ENCODE measurements around the gene NOL4L.
"Not testable (repeated sequence)": the region's sequence is repeated elsewhere in the genome, so short reads cannot be mapped to it uniquely, and the experiment has no call there.

The NOL4L gene

DNA sequence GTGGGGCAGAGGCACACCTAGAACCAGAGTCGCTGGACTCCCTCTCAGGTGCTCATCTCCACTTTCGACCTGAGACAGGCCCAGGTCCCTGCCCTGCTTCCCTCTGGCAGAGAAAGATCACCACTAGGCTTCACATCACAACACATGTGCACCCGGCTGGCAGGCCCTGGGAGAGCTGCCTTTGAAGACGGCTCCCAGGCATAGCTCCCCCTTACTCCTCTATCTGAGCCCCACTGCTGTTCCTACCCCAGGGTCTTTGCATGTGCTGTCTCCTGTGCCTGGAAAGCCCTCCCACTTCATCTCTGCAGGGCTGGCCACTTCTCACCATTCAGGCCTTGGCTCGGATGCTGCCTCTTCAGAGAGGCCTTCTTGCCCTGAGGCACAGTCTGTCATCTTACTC lies 89.2 kb downstream of the NOL4L start:
- Histone ChIP-seq H3K4me1 (ENCODE audit: control insufficient read depth, insufficient read depth, low read length, unreplicated experiment) (peaks cover 2% of the 10 kb centered on the region), H3K36me3 (ENCODE audit: insufficient read depth, low read length) (no peaks in the 10 kb centered on the region), H3K27me3 (ENCODE audit: insufficient read depth, low read length) (no peaks in the 10 kb centered on the region), H2AFZ (ENCODE audit: low read length, unreplicated experiment) (no peak overlapping the region), H3K79me2 (ENCODE audit: control insufficient read depth, insufficient read depth, low read length, unreplicated experiment) (no peaks in the 10 kb centered on the region), H3K4me3 (ENCODE audit: low read depth, low read length) (no peak overlapping the region), H3K27ac (ENCODE audit: low read depth, low read length) (no peak overlapping the region)

DNA sequence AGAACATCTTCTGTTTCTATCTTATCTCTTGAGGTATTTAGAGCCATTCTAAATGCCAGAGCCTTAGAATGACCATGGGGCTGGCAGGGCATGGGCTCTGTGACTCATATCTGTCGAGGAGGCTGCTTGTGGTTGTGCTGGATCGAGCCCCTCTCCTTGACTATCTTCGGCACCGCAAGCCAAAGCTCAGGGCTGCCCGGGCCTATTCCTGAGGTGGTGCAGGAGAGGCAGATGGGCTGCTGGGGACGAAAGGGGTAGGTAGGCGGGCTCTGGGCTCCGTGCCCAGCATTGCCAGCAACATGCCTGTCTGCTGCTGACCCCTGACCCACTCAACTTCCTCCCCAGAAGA lies 89.9 kb downstream of the NOL4L start:
- H3K27me3 ChIP-seq (ENCODE audit: insufficient read depth, low read length), result no peaks in the 10 kb centered on the region
- H3K4me3 ChIP-seq (ENCODE audit: low read depth, low read length), result no peak overlapping the region
- no peaks in the 10 kb centered on the region for H3K4me1 ChIP-seq (ENCODE audit: control insufficient read depth, insufficient read depth, low read length, unreplicated experiment)
- H2AFZ ChIP-seq (ENCODE audit: low read length, unreplicated experiment), result no peak overlapping the region
- H3K79me2 ChIP-seq (ENCODE audit: control insufficient read depth, insufficient read depth, low read length, unreplicated experiment), result no peaks in the 10 kb centered on the region
- no peak overlapping the region for H3K27ac ChIP-seq (ENCODE audit: low read depth, low read length)
- H3K36me3 ChIP-seq (ENCODE audit: insufficient read depth, low read length), result no peaks in the 10 kb centered on the region

DNA sequence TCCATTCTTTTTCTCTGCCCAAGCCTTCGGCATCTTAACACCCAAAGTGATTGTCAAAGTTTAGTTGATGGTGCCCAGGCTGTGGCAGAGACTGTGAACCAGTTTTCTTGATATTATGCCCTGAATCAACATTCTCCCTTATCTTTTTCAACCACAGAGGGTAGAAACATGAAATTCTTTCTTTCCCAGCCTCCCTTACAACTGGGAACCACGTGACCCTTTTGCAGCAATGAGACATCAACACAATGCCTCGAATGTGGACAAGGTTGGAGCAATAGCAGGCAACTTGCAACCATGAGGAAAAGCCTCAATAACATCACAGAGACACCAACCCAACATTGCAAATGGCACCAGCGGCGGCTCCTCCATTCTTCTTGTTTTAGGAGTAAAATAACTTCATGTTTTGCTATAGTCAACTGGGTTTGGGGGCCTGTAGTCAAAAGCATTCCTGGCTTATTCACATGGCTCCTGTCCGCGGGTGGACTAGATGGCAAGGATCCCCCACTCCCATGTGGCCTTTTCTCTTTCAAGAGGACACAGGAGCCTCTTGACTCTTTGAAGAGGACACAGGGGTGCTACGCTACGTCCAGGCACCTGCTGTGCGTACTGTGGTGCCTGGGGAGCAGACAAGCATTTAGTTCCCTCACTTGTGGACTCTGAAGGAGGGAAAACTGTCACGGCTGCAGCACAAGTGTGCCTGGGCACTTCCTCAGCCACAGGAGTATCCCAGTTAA lies 90.5 kb downstream of the NOL4L start:
- Histone ChIP-seq H3K4me1 (ENCODE audit: control insufficient read depth, insufficient read depth, low read length, unreplicated experiment) (no peaks in the 10 kb centered on the region), H3K27me3 (ENCODE audit: insufficient read depth, low read length) (no peaks in the 10 kb centered on the region), H3K27ac (ENCODE audit: low read depth, low read length) (no peak overlapping the region), H2AFZ (ENCODE audit: low read length, unreplicated experiment) (no peak overlapping the region), H3K4me3 (ENCODE audit: low read depth, low read length) (no peak overlapping the region), H3K36me3 (ENCODE audit: insufficient read depth, low read length) (no peaks in the 10 kb centered on the region), H3K79me2 (ENCODE audit: control insufficient read depth, insufficient read depth, low read length, unreplicated experiment) (no peaks in the 10 kb centered on the region)

DNA sequence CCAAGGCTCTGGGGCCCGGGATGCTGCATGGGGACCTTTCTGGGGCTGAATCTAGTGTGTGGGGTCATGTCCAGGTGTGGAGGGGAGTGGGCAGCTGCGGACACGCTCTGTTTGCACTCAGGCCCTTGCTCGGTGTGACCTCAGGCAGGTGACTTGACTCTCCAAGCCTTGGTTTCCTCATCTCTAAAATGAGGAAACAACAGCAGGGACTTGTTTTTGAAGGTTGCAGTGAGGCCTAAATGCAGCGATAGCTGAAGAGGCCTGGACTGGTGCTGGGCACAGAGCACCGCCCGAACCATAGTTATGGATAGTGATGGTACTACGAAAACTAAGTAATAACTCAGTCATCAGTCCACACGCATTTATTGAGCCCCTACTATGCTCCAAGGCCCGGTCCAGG lies 91.8 kb downstream of the NOL4L start:
- no peak overlapping the region for H3K27ac ChIP-seq (ENCODE audit: low read depth, low read length)
- no peaks in the 10 kb centered on the region for H3K4me1 ChIP-seq (ENCODE audit: control insufficient read depth, insufficient read depth, low read length, unreplicated experiment)

GRCh38 chr20:32491764-32492151 lies 93.4 kb downstream of the NOL4L start:
- not testable (repeated sequence) for H3K79me2 ChIP-seq (ENCODE audit: control insufficient read depth, insufficient read depth, low read length, unreplicated experiment); H2AFZ ChIP-seq (ENCODE audit: low read length, unreplicated experiment); H3K27ac ChIP-seq (ENCODE audit: low read depth, low read length); H3K36me3 ChIP-seq (ENCODE audit: insufficient read depth, low read length); H3K4me1 ChIP-seq (ENCODE audit: control insufficient read depth, insufficient read depth, low read length, unreplicated experiment); H3K4me3 ChIP-seq (ENCODE audit: low read depth, low read length); H3K27me3 ChIP-seq (ENCODE audit: insufficient read depth, low read length)

More for the DNA sequence above, 91.8 kb downstream of the NOL4L start:
- Histone ChIP-seq H3K4me3 (ENCODE audit: low read depth, low read length) (no peak overlapping the region), H3K79me2 (ENCODE audit: control insufficient read depth, insufficient read depth, low read length, unreplicated experiment) (no peaks in the 10 kb centered on the region), H3K36me3 (ENCODE audit: insufficient read depth, low read length) (no peaks in the 10 kb centered on the region), H2AFZ (ENCODE audit: low read length, unreplicated experiment) (no peak overlapping the region), H3K27me3 (ENCODE audit: insufficient read depth, low read length) (no peaks in the 10 kb centered on the region)

DNA sequence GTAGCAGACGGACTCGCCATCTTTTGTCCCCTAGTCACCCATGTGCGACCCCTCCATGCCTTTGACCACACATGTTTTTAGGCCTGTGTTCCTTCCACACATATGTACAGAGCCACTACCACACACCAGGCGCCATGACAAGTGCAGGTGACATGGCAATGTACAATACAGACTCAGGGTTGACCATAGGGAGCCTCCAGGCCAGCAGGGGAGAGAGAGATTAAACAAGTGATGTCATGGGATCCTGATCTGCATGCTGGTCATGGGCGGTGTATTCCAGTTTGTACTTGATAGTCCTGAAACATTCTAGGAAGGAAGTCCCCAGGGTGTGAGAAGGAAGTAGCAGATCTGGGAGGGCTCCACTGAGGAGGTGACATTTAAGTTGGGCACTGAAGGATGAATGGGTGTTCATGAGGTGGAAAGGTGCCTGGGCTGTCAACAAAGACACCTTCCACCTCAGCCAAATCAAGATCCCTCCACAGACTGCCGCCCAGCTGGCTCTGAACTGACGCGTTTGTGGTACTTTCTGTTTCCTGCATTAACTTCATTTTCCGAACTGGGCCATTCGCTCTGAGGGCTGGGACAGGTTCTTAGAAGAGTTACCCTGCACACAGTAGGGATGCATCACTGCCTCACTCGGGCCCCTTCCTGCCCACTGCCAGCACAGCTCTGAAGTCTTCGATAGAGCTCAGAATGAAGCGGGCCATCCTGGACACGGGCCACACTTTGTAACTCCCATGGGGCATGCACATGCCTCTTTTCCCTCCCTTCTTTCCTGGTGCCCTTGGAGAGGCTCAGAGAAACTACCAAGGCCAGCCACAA lies 94.0 kb downstream of the NOL4L start:
- H3K27me3 ChIP-seq (ENCODE audit: insufficient read depth, low read length), result no peaks in the 10 kb centered on the region
- no peaks in the 10 kb centered on the region for H3K4me1 ChIP-seq (ENCODE audit: control insufficient read depth, insufficient read depth, low read length, unreplicated experiment)
- H3K79me2 ChIP-seq (ENCODE audit: control insufficient read depth, insufficient read depth, low read length, unreplicated experiment), result no peaks in the 10 kb centered on the region
- H3K27ac ChIP-seq (ENCODE audit: low read depth, low read length), result no peak overlapping the region
- no peak overlapping the region for H3K4me3 ChIP-seq (ENCODE audit: low read depth, low read length)
- H2AFZ ChIP-seq (ENCODE audit: low read length, unreplicated experiment), result no peak overlapping the region
- no peaks in the 10 kb centered on the region for H3K36me3 ChIP-seq (ENCODE audit: insufficient read depth, low read length)

DNA sequence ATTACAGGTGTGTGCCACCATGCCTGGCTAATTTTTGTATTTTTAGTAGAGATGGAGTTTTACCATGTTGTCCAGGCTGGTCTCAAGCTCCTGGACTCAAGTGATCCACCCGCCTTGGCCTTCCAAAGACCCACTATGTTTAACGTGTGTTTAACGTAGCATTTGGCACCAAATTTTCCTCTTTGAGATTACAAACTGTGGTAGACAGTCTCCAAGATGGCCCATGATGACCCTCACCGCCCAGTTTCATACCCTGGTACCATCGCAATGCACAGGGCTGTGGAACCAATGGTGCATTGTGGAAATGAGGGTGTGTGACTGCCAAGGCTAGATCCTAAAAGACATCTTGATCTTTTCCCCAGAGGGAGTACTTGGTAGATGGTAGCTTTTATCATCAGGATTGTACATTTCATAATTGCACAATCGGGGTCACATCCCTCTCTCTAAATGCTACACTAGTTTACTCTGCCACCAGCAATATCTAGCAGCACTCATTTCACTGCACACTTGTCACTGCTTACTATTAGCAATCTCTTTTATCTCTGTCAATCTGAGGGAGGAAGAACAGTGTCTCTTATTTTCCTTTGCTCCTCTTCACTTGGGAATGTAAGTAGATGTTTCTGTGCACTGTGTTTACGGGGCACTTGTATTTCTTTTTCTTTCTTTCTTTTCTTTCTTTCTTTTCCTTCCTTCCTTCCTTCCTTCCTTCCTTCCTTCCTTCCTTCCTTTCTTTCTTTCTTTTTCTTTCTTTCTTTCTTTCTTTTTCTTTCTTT lies 96.9 kb downstream of the NOL4L start:
- H3K27ac ChIP-seq (ENCODE audit: low read depth, low read length), result no peak overlapping the region
- H3K79me2 ChIP-seq (ENCODE audit: control insufficient read depth, insufficient read depth, low read length, unreplicated experiment), result no peaks in the 10 kb centered on the region
- no peak overlapping the region for H2AFZ ChIP-seq (ENCODE audit: low read length, unreplicated experiment)
- no peak overlapping the region for H3K4me3 ChIP-seq (ENCODE audit: low read depth, low read length)
- H3K27me3 ChIP-seq (ENCODE audit: insufficient read depth, low read length), result no peaks in the 10 kb centered on the region
- H3K36me3 ChIP-seq (ENCODE audit: insufficient read depth, low read length), result no peaks in the 10 kb centered on the region
- no peaks in the 10 kb centered on the region for H3K4me1 ChIP-seq (ENCODE audit: control insufficient read depth, insufficient read depth, low read length, unreplicated experiment)

GRCh38 chr20:32487381-32487780 lies 97.8 kb downstream of the NOL4L start:
- no peak overlapping the region for H3K27ac ChIP-seq (ENCODE audit: low read depth, low read length)

DNA sequence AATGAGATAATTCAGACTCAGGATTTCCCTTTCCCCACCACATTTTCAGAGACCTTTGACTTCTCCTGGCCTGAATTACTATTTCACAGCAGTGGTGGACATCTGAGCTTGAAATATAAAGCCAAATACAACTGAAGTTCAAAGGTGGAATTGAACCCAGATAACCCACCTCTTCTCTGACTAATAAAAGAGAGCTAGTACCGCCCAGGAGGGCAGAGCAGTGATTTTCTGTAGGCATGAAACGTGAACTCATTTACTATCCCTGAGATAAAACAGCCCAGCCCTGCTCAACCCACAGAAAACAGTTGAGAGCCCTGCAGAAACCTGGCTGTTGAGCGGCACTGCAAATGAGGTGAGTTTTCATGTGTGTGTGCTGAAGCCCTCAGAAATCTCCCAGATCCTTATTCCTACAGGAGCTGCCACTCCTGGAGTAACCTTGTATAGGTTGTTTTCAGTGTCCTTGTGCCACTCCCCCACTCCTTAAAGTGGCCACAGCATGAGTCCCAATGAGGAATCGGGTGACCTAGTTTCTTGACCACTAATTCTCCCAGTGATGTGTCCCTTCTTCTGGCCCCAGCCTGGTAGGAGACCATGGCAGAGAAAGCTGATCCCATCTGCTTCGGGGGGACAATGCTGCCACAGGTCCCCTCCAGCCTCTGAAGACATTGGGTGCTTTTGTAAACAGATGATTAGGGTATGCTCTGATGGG lies 99.2 kb downstream of the NOL4L start:
- H2AFZ ChIP-seq (ENCODE audit: low read length, unreplicated experiment), result no peak overlapping the region
- H3K4me3 ChIP-seq (ENCODE audit: low read depth, low read length), result no peak overlapping the region
- H3K4me1 ChIP-seq (ENCODE audit: control insufficient read depth, insufficient read depth, low read length, unreplicated experiment), result peaks cover 5% of the 10 kb centered on the region
- no peaks in the 10 kb centered on the region for H3K79me2 ChIP-seq (ENCODE audit: control insufficient read depth, insufficient read depth, low read length, unreplicated experiment)
- no peak overlapping the region for H3K27ac ChIP-seq (ENCODE audit: low read depth, low read length)
- no peaks in the 10 kb centered on the region for H3K27me3 ChIP-seq (ENCODE audit: insufficient read depth, low read length)
- no peaks in the 10 kb centered on the region for H3K36me3 ChIP-seq (ENCODE audit: insufficient read depth, low read length)

More at GRCh38 chr20:32487381-32487780, 97.8 kb downstream of the NOL4L start:
- Histone ChIP-seq H3K4me1 (ENCODE audit: control insufficient read depth, insufficient read depth, low read length, unreplicated experiment) (peaks cover under 1% of the 10 kb centered on the region), H3K27me3 (ENCODE audit: insufficient read depth, low read length) (no peaks in the 10 kb centered on the region), H3K79me2 (ENCODE audit: control insufficient read depth, insufficient read depth, low read length, unreplicated experiment) (no peaks in the 10 kb centered on the region), H2AFZ (ENCODE audit: low read length, unreplicated experiment) (no peak overlapping the region), H3K36me3 (ENCODE audit: insufficient read depth, low read length) (no peaks in the 10 kb centered on the region), H3K4me3 (ENCODE audit: low read depth, low read length) (no peak overlapping the region)

Data from ACC112 (cell line).